K562 treated with DMSO at 1 percent for 12 hours (cell line): ENCODE measurements around the gene CTNNBIP1. TPM values are rescaled to one million over a fixed set of nuclear protein-coding genes. Genes with fewer than 3 reads are reported as not detected.

Experiments
- total RNA-seq: library from RNA; unstranded; fragments of 300-600 nt; gene quantifications from 2 replicates; pipeline ENCODE4 v1.2.3, GENCODE V29; 2022; ENCODE audit not compliant: insufficient read depth

Gene CTNNBIP1
- 51.4 and 67.6 TPM in 2 replicates for total RNA-seq

GRCh38 chr1:9910076-9910422 lies at the start of gene CTNNBIP1:
CTNNBIP1 (minus strand) TSS chr1:9910269; CDS start chr1:9872064, 38,205 bp downstream.

GRCh38 chr1:9942939-9943788 lies 33.1 kb upstream of the CTNNBIP1 start, which contains the start of the genes LZIC and NMNAT1:
LZIC (minus strand) TSS chr1:9943391; CDS start chr1:9936619, 6,772 bp downstream.
NMNAT1 (plus strand) TSS chr1:9943475; CDS start chr1:9972074, 28,599 bp downstream.

GRCh38 chr1:9823943-9824701 lies 85.9 kb downstream of the CTNNBIP1 start, which contains the start of gene CLSTN1:
CLSTN1 (minus strand) TSS chr1:9823965; CDS start chr1:9823733, 232 bp downstream.

Other genes starting within 250 kb of the CTNNBIP1 start
- gene CLSTN1, start 86.3 kb downstream of the CTNNBIP1 start, total RNA-seq, result 45.7 and 93.7 TPM in 2 replicates
- gene LZIC, start 33.1 kb upstream of the CTNNBIP1 start, total RNA-seq, result 20.9 and 30.4 TPM in 2 replicates
- gene NMNAT1, start 33.2 kb upstream of the CTNNBIP1 start, total RNA-seq, result 8.7 and 18.1 TPM in 2 replicates
- gene RBP7, start 87.0 kb upstream of the CTNNBIP1 start, total RNA-seq, result not detected in 2 replicates
- gene UBE4B, start 122.7 kb upstream of the CTNNBIP1 start, total RNA-seq, result 22.5 and 66.3 TPM in 2 replicates